Ecto neural progenitor cell (in vitro differentiated cells): Measurements from ENCODE around the gene MYNN.
"Not testable (repeated sequence)": the region's sequence is repeated elsewhere in the genome, so short reads cannot be mapped to it uniquely, and the experiment has no call there.

Experiments used
- DNase-seq: peaks from one replicate; pipeline ENCODE4 v3.0.0-alpha.2; 2018; ENCODE audit warnings: low spot score

The MYNN gene

DNA sequence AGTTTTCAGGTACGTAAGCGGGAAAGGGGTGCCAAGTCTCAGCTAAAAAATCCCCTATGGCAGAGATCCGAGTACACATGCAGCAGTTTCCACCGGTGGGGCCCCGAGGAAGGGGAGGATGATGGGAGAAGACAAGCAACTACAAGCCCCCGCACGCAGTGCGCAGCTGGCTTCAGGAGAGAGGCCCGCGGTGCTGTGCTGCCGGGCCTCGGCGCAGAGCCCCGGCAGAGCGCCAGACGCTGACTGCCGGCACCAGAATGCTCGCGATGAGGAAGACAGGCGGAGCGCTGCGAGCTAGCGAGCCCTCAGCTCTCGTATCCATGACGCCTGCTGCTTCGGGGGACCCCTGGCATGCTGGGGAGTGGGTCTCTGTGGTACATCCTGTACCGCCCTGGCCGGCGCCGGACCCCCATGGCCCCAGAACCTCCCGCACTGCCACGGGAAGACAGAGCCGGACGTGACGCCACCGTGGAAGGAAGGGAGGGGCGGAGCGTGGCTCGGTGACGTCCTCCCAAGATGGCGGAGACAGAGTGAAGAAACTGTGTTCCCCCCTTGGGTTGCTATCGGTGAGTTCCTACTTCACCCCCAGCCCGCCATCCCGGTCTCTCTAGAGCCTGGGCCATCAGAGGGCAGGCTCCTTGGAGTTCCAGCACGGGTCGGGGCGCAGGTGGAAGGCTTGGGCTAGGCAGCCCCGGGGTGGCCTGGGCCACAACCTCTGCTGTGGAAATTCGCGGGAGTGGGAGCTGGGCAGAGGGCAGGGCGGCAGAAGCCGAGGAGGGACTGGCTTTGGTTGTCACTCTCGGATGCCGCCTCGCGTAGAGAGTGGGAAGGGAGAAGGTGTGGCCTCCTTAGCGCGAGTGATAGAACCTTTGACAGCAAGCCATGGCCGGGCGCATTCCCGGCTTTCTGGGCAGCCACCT is at the start of gene MYNN:
Gene MYNN (plus strand): TSS at position 500 of the 920 bp plus-strand sequence. CDS start 900 bp downstream, outside the sequence.
- DNase-seq = peak; percentile 91

DNA sequence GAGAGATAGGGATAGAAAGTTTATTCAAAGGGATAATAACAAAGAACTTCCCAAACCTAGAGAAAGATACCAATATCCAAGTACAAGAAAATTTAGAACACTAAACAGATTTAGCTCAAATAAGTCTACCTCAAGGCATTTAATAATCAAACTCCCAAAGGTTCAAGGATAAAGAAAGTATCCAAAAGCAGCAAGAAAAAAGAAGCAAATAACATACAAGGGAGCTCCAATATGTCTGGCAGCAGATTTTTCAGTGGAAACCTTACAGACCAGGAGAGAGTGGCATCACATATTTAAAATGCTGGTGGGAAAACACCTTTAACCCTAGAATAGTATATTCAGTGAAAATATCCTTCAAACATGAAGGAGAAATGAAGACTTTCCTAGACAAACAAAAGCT is 41.3 kb upstream of the MYNN start:
- not testable (repeated sequence) for DNase-seq

DNA sequence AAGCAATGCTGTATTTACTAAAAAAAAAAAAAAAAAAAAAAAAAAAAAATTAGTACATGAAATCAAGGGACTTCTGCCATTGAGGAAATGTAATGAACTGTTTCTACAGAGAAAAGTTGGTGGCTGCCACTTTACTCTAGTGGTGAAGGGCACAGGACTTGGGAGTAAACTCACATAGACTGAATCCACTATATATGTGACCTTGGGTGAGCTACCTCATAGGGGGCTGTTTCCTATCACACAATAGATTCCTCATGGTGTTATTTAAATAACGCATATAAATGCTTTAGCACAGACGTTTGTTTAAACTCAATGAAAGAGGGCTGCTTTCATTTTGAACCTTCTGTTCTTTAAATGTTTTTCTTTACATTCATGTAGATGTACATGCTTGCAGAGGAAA is 34.1 kb upstream of the MYNN start:
- no peak for DNase-seq

DNA sequence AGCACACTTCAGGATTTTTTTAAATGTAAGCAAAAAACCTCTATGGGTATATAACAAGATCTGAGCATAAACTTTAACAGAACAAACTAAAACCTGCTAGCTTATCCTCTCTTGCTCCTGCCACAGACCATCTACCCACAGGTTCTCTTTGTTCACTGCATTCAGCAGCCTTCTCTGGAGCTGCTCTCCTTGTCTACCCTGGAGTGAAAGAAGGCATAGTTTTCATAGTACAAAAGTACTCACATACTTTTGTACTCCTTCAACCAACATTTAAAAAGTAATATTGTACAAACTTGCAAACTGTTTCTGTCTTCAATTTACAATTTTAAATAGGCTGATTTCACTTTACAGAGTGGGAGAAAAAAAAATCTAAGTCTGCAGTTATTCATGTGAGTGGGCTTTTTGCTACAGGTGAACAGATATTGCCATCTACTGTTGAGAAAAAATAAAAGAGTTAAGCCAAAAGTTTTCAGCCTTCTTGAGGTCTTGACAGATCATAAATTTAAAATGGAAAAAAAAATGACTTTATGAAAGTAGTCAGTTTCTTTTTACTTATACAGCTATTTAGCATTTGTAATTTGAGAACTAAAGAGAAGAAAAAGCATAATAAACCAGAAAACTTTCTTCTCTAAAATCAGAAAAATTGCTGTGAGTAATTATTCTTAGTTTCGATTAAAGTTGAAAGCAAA is 28.7 kb upstream of the MYNN start:
- no peak for DNase-seq

DNA sequence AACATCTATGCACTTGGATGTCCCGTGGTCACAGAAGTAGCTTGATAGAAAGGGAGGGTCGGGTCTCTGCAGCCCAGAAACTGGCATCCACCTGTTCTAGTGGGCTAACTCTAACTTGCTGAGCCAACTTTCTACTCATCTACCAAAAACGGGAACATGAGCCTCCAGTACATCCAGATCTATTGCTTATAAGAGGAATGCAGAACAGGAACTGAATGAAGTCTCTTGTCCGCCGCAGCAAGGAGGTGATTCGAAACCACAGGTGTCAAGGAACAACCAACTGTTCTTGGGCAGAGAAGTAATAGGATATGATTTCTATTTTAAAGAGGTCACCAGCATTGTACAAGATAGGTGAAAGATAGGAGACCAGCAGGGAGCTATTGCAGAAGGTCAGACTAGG is 26.3 kb upstream of the MYNN start:
- no peak for DNase-seq

DNA sequence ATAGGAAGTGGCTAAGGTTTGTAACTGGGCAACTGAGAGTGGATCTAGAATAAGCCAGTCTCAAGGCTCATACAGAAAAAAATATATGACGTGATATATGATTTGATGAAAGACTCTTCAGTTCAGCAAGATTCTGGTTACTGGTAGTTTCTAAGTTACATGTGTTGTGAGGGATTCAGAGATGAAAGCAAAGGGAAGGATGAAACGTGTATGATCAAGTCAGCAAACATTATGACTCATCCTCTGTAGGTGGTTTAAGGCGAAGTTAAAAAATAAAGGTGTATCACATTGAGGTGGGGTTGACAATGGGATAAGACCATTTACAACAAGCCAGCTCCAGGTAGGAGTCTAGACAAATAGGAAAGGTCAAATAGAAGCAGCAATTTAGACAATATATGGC is 24.5 kb upstream of the MYNN start:
- DNase-seq = no peak

DNA sequence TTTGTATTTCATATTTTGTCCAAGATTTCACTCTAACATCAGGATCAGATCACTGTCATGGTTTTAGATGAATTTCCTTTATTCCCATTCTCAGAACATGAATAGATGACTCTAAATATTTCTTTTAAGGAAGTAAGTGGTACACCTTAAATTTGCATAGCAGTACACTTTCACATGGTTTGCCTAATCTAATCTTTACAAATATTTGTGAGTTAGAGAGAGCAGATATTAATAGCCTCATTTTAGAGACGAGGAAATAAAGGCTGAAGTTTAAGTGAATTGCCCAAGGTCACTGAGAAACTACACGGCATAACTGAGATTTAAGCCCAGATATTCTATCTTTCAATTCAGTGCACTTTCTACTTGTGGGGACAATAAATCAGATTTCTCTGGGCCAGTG is 22.5 kb upstream of the MYNN start:
- no peak for DNase-seq

DNA sequence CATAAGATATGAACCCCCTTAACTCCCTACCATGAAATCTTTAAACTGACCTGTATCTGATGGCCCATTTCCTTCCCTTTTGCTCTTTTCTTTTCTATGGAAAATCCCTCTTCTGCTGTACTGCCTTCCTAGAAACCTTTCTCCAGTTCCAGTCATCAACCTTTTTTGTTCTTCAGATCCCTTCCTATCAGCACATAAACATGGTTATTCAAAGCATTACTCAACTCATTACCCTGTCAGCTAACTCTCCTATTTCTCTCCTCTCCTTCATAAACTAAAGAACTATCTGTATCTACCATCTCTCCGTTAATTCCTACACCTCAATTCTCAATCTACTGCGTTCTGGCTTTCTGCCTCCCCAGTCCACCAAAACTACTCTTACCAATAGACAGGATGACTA is 21.3 kb upstream of the MYNN start:
- DNase-seq = no peak

DNA sequence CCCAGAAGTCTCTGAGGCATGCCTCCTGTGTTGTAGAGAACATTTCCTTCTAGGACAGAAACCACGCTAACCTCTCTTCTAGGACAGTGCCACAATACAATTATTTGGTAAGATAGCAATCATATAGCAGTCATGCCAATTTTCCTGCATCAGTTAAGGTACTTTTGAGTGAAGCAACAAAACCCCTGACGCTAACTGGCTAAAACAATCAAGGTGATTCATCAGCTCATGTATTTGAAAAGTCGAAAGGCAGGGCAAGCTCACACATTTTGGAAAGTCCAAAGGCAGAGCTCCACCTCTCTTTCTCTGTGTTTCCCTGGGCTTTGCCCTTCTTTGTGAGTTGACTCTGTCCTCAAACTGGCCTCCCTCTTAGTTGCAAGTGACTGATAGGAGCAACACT is 18.5 kb upstream of the MYNN start:
- no peak for DNase-seq

DNA sequence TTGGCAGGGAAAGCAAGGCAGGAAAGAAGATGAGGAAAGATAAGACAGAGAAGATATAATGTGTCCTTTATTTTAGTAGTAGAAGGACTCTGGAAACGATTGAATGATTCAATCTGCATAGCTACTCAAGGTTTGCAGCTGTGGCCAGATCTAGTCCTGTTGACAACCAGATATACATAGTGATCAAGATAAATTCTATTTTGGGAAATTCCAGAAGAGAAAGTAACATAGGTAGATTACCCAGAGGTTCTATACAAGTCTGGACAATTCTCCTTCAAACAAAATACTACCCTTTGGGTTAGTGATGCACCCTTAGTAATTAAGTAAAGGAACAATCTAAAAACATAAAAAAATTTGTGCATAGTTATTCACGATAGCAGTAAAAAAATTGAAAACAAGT is 17.7 kb upstream of the MYNN start:
- DNase-seq = no peak

DNA sequence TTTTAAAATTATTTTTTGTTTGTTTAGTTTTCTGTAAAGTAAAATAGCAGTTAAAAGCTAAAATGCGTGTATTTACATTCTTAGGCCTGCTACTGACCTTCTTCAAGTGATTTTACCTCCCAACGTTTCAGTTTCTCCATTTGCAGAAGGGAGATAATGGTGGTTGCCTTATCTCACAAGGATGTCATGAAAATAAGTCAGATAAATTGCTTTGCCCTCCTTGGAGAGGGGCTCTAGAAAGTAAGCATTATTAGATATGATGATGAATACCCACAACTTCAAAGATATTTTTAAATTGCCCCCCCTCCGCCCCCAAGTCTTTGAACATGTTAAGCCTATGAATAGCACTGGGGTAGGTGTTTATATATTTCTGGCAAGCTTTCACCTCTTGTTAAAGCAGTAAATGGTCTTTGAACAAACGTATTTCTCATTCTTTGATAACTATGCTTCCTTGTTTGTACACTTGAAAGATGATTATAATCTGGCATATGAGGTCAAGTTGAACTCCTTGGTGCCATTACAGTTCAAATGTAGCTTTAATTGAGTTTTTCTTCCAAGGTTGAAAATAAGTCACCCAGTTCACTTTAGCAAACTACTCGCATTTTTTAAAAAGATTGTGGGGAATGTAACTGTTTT is 14.7 kb upstream of the MYNN start:
- DNase-seq = no peak

DNA sequence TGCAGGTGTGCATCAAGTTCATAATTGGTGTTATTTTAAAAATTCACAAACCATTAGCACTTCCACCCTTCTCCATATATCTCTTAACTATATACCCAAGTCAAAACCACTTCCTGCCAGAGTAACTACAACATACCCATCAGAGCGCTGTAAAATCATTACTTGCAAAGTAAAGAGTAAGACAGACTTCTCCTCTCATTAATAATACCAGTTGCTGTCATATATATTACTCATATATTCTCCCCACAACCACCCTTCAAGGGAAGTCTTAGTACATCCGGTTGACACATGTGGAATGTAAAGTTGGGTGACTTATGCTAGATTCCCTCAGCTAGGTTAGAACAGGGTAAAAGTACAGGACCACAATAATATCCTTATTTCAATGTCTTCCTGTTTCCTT is 13.9 kb upstream of the MYNN start:
- no peak for DNase-seq

DNA sequence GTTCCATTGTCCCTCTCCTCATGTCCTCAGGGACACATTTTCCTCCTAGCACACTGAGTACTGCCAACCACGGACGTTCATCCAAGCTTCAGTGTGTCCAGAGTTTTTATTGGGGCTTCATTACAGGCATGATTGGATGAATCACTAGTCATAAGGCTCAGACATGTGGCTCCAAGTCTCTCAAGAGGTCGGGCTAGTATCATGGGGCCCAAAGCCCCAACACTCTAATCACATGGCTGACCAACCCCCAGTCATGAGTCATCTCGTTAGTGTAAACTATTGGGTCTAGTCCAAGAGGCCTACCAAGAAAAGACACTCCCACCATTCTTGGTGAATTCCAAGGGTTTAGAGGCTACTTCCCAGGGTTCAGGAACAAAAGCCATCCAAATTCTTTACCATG is 12.7 kb upstream of the MYNN start:
- DNase-seq = no peak

DNA sequence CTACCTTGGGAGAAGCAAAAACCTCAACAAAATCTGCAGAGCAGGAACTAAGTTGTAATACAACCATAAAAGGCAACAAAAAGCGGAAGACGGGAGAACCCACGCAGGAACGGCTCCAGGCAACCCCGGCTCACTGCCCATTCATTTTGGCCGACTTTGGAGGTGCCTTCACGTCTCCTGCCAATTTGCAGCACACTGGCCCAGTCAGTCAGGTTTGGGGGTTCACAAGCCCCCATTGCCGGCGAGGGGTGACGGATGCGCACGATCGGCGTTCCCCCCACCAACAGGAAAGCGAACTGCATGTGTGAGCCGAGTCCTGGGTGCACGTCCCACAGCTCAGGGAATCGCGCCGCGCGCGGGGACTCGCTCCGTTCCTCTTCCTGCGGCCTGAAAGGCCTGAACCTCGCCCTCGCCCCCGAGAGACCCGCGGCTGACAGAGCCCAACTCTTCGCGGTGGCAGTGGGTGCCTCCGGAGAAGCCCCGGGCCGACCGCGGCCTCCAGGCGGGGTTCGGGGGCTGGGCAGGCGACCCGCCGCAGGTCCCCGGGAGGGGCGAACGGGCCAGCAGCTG is 8.8 kb upstream of the MYNN start:
- DNase-seq = no peak

DNA sequence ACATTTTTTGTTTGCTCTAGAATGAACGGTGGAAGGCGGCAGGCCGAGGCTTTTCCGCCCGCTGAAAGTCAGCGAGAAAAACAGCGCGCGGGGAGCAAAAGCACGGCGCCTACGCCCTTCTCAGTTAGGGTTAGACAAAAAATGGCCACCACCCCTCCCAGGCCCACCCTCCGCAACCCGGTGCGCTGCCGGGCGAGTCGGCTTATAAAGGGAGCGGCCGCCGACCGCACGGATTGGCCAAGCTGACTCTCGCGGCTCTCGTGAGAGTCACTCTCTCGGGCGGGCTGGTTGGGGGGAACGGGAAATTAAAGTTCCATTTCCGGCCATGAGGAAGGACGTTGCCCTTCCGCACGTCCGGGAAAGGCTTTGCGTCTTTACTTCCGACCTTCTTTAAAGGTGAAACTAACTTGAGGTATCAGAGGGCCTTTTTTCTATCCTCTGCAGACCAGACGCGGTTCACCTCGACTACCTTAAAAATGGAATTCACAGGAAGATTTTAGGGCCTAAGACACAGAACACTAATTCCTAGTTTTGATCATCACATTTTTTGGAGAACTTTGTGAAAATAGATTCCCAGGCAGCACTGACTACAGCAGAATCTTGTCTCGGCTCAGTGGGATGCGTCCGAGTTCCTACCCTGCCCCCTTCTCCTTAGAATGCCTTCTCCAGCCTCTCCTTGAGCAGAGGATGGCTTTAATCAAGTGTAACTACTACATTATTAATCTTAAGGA is 8.1 kb upstream of the MYNN start, which contains the start of gene TERC:
Gene TERC (minus strand): TSS at position 179 of the 731 bp plus-strand sequence.
- peak; percentile 91 for DNase-seq

DNA sequence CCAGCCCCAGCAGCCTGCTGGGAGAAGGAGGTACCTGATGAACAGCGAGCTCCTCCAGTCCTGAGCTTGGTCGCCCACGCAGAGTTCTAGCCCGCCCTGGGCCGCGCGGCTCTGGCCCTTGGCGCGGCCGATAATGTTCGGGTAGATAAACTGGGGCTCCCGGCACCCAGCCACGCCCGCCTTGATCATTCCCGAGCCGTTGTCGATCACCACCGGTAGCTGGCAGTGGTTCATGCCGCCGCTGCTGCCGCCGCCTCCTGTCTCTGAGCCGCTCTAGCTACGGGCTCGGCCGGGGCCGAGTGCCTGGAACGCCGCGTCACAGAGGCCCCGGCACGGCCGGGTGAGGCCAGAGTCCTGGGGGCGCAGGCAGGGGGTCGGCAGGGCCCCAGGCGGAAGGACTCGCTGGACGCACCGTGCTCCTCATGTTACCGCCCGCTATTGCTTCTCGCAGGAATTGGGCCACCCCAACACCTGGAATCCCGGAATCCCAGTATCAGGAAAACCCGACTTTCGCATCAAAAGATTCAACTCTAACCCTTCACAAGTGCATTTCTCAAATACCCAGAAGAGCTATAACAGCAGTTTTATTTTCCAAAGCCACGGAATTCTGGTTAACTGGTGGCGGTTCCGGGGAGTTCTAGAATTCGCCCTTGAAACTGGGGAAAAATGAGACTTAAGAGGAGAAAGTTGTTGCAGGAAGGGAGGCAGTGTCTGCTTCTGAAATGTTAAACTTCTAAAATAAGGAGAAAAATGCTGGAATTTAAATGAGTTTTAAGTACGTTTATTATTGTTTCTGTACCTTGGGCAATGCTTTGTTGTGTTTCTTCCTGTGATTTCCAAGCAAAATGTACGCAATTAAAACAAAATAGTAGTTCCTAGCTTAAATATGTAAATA is 3.7 kb upstream of the MYNN start, which contains the start of gene ACTRT3:
Gene ACTRT3 (minus strand): TSS at position 275 of the 895 bp plus-strand sequence. CDS start 41 bp downstream, at position 234.
- DNase-seq = peak; percentile 88

DNA sequence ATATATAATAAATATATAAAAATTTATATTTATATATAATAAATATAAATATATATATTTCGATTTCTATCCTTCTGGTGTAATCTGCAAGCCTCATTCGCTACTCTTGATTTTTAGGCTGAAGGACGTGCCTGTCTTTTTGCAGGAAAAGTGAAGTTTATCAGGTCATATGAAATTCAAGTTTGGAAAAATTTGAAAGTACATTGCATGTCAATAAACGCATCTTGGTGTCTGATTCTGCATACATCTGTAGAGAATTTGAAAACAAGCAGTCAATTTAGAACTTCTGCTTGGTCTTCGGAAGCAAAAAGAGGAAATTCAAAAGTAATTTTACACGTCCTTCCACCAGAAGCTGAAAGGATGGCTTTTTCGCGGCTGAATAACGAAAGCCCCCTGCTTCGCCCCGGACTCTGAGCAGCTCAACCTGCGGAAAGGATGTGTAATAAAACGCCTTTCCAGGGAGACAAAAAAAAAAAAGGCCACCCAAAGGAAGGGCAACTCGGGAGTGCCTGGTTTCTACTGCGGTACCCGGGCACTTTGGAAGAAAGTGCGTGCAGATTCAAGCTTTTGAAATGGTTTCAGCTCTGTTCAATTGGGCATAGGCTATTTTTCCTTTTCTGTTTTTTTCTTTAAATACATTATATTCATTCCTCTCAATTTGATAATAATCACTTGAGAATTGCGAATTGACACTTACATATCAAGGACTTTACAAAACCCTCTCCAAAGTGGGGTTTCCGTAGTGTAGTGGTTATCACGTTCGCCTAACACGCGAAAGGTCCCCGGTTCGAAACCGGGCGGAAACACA is 1.5 kb upstream of the MYNN start:
- DNase-seq = peak; percentile 76

DNA sequence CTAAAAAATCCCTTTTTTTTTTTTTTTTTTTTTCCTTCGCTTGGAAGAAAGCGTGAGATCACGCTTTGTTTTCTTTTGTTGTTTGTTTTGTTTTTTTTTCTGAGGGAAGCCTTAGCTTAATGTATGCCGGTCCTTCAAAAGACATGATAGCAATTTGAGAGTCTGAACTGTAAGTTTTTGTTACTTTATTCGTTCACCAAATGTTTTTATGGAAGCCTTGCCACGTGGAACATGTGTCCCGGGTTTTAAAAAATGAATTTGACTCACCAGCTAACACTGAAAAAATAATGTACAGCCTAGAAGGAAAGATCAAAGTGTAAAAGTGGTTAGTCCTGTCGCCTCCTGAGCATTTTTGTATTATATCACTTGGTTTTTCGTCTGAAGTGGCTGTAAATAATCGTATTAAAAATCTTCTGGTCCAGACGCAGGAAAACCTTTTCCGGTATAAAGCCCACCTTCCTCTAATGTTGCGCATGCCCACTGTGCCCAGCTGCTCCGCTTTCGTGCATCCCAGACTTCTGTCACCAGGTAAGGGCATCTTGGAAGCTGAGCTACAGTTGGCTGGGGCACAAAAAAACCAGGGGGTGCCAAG is 795 bp upstream of the MYNN start:
- no peak for DNase-seq

DNA sequence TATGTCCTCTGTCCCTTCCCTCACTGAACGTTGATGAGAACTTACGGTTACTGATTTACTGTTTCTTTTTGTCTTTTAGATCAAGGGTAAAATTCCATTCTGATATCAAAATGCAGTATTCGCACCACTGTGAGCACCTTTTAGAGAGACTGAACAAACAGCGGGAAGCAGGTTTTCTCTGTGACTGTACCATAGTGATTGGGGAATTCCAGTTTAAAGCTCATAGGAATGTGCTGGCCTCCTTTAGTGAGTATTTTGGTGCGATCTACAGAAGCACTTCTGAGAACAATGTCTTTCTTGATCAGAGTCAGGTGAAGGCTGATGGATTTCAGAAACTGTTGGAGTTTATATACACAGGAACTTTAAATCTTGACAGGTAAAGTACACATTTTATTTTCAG is 990 bp downstream of the MYNN start:
- no peak for DNase-seq
